A673 (cell line): ENCODE measurements around the gene ZNF775. TPM values are rescaled to one million over a fixed set of nuclear protein-coding genes. Genes with fewer than 3 reads are reported as not detected.

ENCODE experiments used
- BruUV-seq: library from RNA; stranded (reverse); fragments of 400-500 nt; replicated peaks from 2 replicates; lab custom pipeline; 2021; lab: Mats Ljungman, UMichigan
- CTCF ChIA-PET: fragments of 300-600 bp; sonication (Branson Sonifier 250); formaldehyde crosslinking; loops from one replicate; lab custom pipeline; 2022; ENCODE audit warnings: antibody characterized with exemption; lab: Charles Lee
- POLR2A ChIA-PET: fragments of 300-600 bp; sonication (Branson Sonifier 250); formaldehyde crosslinking; loops from one replicate; lab custom pipeline; 2022; ENCODE audit warnings: antibody characterized with exemption; ENCODE audit not compliant: low non-redundant PET; lab: Charles Lee
- DNase-seq: peaks from one replicate; pipeline ENCODE4 v3.0.0-alpha.2; 2015; ENCODE audit warnings: low spot score
- H3K27ac ChIP-seq: fragments of 200-600 bp; sonication (generic); 2 replicates; pipeline ENCODE4 v1.5.1; 2016; ENCODE audit warnings: mixed run types, low read depth, mild to moderate bottlenecking, mixed read lengths, antibody characterized with exemption, low read length; ENCODE audit not compliant: poor library complexity, severe bottlenecking
- H3K27me3 ChIP-seq: fragments of 200-600 bp; sonication (generic); replicated peaks from 2 replicates; pipeline ENCODE4 v1.6.1; 2017; ENCODE audit warnings: mixed run types, low read depth, mild to moderate bottlenecking, mixed read lengths, antibody characterized with exemption, low read length; ENCODE audit not compliant: insufficient read depth, poor library complexity
- H3K36me3 ChIP-seq: fragments of 200-600 bp; sonication (generic); 2 replicates; pipeline ENCODE4 v1.6.1; 2016; ENCODE audit warnings: mixed run types, mild to moderate bottlenecking, mixed read lengths, antibody characterized with exemption, low read length; ENCODE audit not compliant: insufficient read depth, poor library complexity, severe bottlenecking
- H3K4me1 ChIP-seq: fragments of 200-600 bp; sonication (generic); 2 replicates; pipeline ENCODE4 v1.6.1; 2017; ENCODE audit warnings: mixed run types, mild to moderate bottlenecking, mixed read lengths, antibody characterized with exemption, low read length; ENCODE audit not compliant: insufficient read depth, poor library complexity, severe bottlenecking
- H3K4me3 ChIP-seq: fragments of 200-600 bp; sonication (generic); 2 replicates; pipeline ENCODE4 v1.5.1; 2016; ENCODE audit warnings: low read depth, mixed run types, mild to moderate bottlenecking, mixed read lengths, low read length; ENCODE audit not compliant: poor library complexity, severe bottlenecking
- H3K9me3 ChIP-seq: fragments of 200-600 bp; sonication (generic); 2 replicates; pipeline ENCODE4 v1.6.1; 2016; ENCODE audit warnings: mixed run types, low read depth, mild to moderate bottlenecking, mixed read lengths, antibody characterized with exemption, low read length; ENCODE audit not compliant: poor library complexity, severe bottlenecking
- CTCF ChIP-seq: fragments of 300-800, 200-600 bp; sonication (generic); conservative IDR thresholded peaks from 2 replicates; pipeline ENCODE4 v1.5.1; 2017; ENCODE audit warnings: low read depth, mild to moderate bottlenecking, antibody characterized with exemption, low read length, moderate library complexity, mixed read lengths
- EZH2 ChIP-seq: fragments of 200-600 bp; sonication (generic); IDR thresholded peaks from 2 replicates; pipeline ENCODE4 v1.6.1; 2017; ENCODE audit warnings: borderline replicate concordance, low read depth, mild to moderate bottlenecking, mixed read lengths, antibody characterized with exemption, low read length; ENCODE audit not compliant: poor library complexity, severe bottlenecking
- intact Hi-C: fragments of 100-400 bp; cut with micrococcal nuclease; formaldehyde crosslinking; loops from one replicate; pipeline ENCODE4 v1.10.0; 2022; ENCODE audit not compliant: unreplicated experiment
- total RNA-seq: library from RNA; stranded (reverse); gene quantifications from 2 replicates; pipeline ENCODE4 v1.2.3, GENCODE V29; 2021

The ZNF775 gene
- total RNA-seq, 1 experiment from 2014 or later = 12.1 TPM

GRCh38 chr7:150411606-150412005 is 32.5 kb downstream of the ZNF775 start:
- Histone ChIP-seq H3K4me3 (no peak overlapping the region), H3K36me3 (no peaks in the 10 kb centered on the region), H3K9me3 (no peaks in the 10 kb centered on the region), H3K4me1 (peaks cover 1% of the 10 kb centered on the region), H3K27me3 (no peaks in the 10 kb centered on the region), H3K27ac (no peak overlapping the region)
- no peak for TF ChIP-seq EZH2
- TF ChIP-seq CTCF = no peak
- POLR2A ChIA-PET = interaction anchor here (0.8 kb wide), 1 partner anchor 44 kb away, joined by 5 read pairs; no protein-coding TSS in a partner anchor
- BruUV-seq = no TSS peak
- DNase-seq = no peak
- CTCF ChIA-PET = no interaction called here
- intact Hi-C loops = no loop called here

GRCh38 chr7:150412016-150412415 is 32.9 kb downstream of the ZNF775 start:
- H3K4me1 ChIP-seq = no peaks in the 10 kb centered on the region
- no peak overlapping the region for H3K4me3 ChIP-seq
- intact Hi-C loops = no loop called here
- no peak for TF ChIP-seq CTCF
- TF ChIP-seq EZH2 = no peak
- H3K36me3 ChIP-seq = no peaks in the 10 kb centered on the region
- H3K9me3 ChIP-seq = no peaks in the 10 kb centered on the region
- no TSS peak for BruUV-seq
- POLR2A ChIA-PET = no interaction called here
- no peak overlapping the region for H3K27ac ChIP-seq
- H3K27me3 ChIP-seq = no peaks in the 10 kb centered on the region
- DNase-seq = no peak
- CTCF ChIA-PET = no interaction called here

- no TSS peak for BruUV-seq
- H3K4me1 ChIP-seq = no peaks in the 10 kb centered on the region
- POLR2A ChIA-PET = no interaction called here
- H3K4me3 ChIP-seq = no peak overlapping the region
- CTCF ChIA-PET = no interaction called here
- no peaks in the 10 kb centered on the region for H3K9me3 ChIP-seq
- no peak overlapping the region for H3K27ac ChIP-seq
- H3K27me3 ChIP-seq = no peaks in the 10 kb centered on the region
- intact Hi-C loops = no loop called here
- DNase-seq = no peak
- TF ChIP-seq CTCF = no peak
- TF ChIP-seq EZH2 = no peak
- no peaks in the 10 kb centered on the region for H3K36me3 ChIP-seq
These were observed 33.7 kb downstream of the ZNF775 start for GRCh38 chr7:150412518-150413488.
